ENCODE data around the gene MCOLN1. TPM values are rescaled to one million over a fixed set of nuclear protein-coding genes. Genes with fewer than 3 reads are reported as not detected.

MCOLN1 gene
- total and polyA plus RNA-seq, 9 of the 15 experiments (the other 6 are each of a cell fraction or from before 2014, with no cell fraction given), result 0.25 to 15.4 (median 7.1) TPM

GRCh38 chr19:7505682-7506384 lies 16.6 kb upstream of the MCOLN1 start (continued):
- TF ChIP-seq MXI1 (IDR thresholded peaks at IDR 0.05; ENCODE audit: low read depth, low read length) (peak; percentile 78), HOXB6 (CRISPR knock-in tag; IDR thresholded peaks at IDR 0.05; ENCODE audit: borderline replicate concordance) (no peak), ETV6 (IDR thresholded peaks at IDR 0.05; ENCODE audit: borderline replicate concordance in 1 of 2, low read depth in 2 of 2, low read length in 1 of 2) (no peak), ETV6 (CRISPR knock-in tag; IDR thresholded peaks at IDR 0.05; ENCODE audit: borderline replicate concordance) (no peak), ZNF830 (CRISPR knock-in tag; IDR thresholded peaks at IDR 0.05) (no peak), ZNF507 (tag; conservative IDR thresholded peaks at IDR 0.05) (no peak), ZMIZ1 (IDR thresholded peaks at IDR 0.05; ENCODE audit: low read depth in 2 of 2, low read length in 2 of 2) (no peak), BRD9 (IDR thresholded peaks at IDR 0.05; ENCODE audit: low read depth, partially characterized antibody) (no peak), CTBP1 (IDR thresholded peaks at IDR 0.05; ENCODE audit: borderline replicate concordance) (peak; percentile 35; the same call in 1 of the 2 replicates), SAP30 (IDR thresholded peaks at IDR 0.05; ENCODE audit: borderline replicate concordance, insufficient read depth, low read depth, low read length, poor library complexity, severe bottlenecking) (peak; percentile 75), MCM2 (IDR thresholded peaks at IDR 0.05; ENCODE audit: low read depth) (no peak), EHMT2 (IDR thresholded peaks at IDR 0.05) (peak; percentile 36; the same call in 1 of the 2 replicates), SNRNP70 (optimal IDR thresholded peaks at IDR 0.05; ENCODE audit: low read depth, low read length) (no peak), DNMT1 (IDR thresholded peaks at IDR 0.05) (no peak), KLF6 (CRISPR knock-in tag; IDR thresholded peaks at IDR 0.05; ENCODE audit: borderline replicate concordance) (0 out of 2 replicates have a peak, but pooled peaks have one; percentile 7), PHF21A (IDR thresholded peaks at IDR 0.05; ENCODE audit: borderline replicate concordance, low read depth) (no peak), HNRNPH1 (optimal IDR thresholded peaks at IDR 0.05; ENCODE audit: low read depth, low read length) (no peak), ERF (CRISPR knock-in tag; IDR thresholded peaks at IDR 0.05) (no peak), TFE3 (CRISPR knock-in tag; IDR thresholded peaks at IDR 0.05) (peak; percentile 92), ZNF512 (tag; IDR thresholded peaks at IDR 0.05) (no peak), ZNF239 (CRISPR knock-in tag; IDR thresholded peaks at IDR 0.05) (no peak), ZKSCAN3 (CRISPR knock-in tag; IDR thresholded peaks at IDR 0.05) (no peak), MTF1 (CRISPR knock-in tag; IDR thresholded peaks at IDR 0.05; ENCODE audit: borderline replicate concordance) (no peak)

Data from K562 (cell line).